K562 (cell line): ENCODE measurements around the gene ING2. TPM values are rescaled to one million over a fixed set of nuclear protein-coding genes. Genes with fewer than 3 reads are reported as not detected.

Source experiments
- ATAC-seq: fragments of 200-7000 bp; cut with Tn5 transposase; 3 replicates; pipeline ENCODE4 v1.9.1; 2020; ENCODE audit warnings: moderate library complexity
- BruUV-seq: library from RNA; stranded (reverse); fragments of 400-500 nt; replicated peaks from 2 replicates; lab custom pipeline; 2021; lab: Mats Ljungman, UMichigan
- CTCF ChIA-PET: fragments of 300-600 bp; formaldehyde crosslinking; extraction: SDS; loops from one replicate; lab custom pipeline; 2021; ENCODE audit warnings: low intra/inter-chr PET ratio; lab: Yijun Ruan, JAX
- POLR2A ChIA-PET: fragments of 300-600, 350-650 bp; sonication (Branson Sonifier 250); formaldehyde crosslinking; extraction: SDS; loops from one replicate; lab custom pipeline; 2021; ENCODE audit warnings: antibody characterized with exemption, inconsistent platforms; lab: Yijun Ruan, JAX
- DNase-seq, 4 experiments: peaks; one replicate each; pipeline versions ENCODE4 v3.0.0 to v3.0.0-alpha.2; 2011 to 2018; ENCODE audit warnings: low spot score in 3 of 4, mixed read lengths in 3 of 4; ENCODE audit errors: extremely low read depth in 1 of 4
- FAIRE-seq: peaks from 2 replicates; lab custom pipeline; 2011; peaks lifted over from hg19 to GRCh38; lab: Jason Lieb, UNC
- H2AFZ ChIP-seq: 2 replicates; pipeline ENCODE4 v1.6.0; 2011; ENCODE audit warnings: low read depth, low read length, control low read depth, inconsistent platforms
- H3K27ac ChIP-seq: fragments of 200-600 bp; 3 replicates; pipeline ENCODE4 v1.8.0; 2011; ENCODE audit warnings: low read depth, mild to moderate bottlenecking, control low read depth, inconsistent platforms, low read length, moderate library complexity, mixed read lengths; ENCODE audit errors: extremely low read depth
- H3K27me3 ChIP-seq, 2 experiments: fragments of 300-600 bp in 1 of 2; 2 replicates in 1 of 2; 3 replicates in 1 of 2; pipeline versions ENCODE4 v1.6.0 to v1.8.0; 2011; ENCODE audit warnings: inconsistent platforms in 2 of 2, low read length in 2 of 2, mild to moderate bottlenecking in 1 of 2, mixed read lengths in 1 of 2, moderate library complexity in 1 of 2; ENCODE audit not compliant: control insufficient read depth in 2 of 2, insufficient read depth in 2 of 2
- H3K36me3 ChIP-seq: fragments of 300-600 bp; 3 replicates; pipeline ENCODE4 v1.8.0; 2011; ENCODE audit warnings: mild to moderate bottlenecking, low read length, inconsistent platforms; ENCODE audit not compliant: control insufficient read depth, insufficient read depth
- H3K4me1 ChIP-seq, 2 experiments: fragments of 200-600 bp in 1 of 2; replicated peaks in 1 of 2; 2 replicates in 1 of 2; 3 replicates in 1 of 2; pipeline versions ENCODE4 v1.5.1 to v1.8.0; 2011; ENCODE audit warnings: inconsistent platforms in 2 of 2, low read length in 2 of 2, mild to moderate bottlenecking in 1 of 2, mixed read lengths in 1 of 2, moderate library complexity in 1 of 2; ENCODE audit not compliant: control insufficient read depth in 2 of 2, insufficient read depth in 2 of 2
- H3K4me2 ChIP-seq: 2 replicates; pipeline ENCODE4 v1.6.1; 2011; ENCODE audit warnings: low read length, control low read depth, inconsistent platforms, mixed read lengths; ENCODE audit not compliant: insufficient read depth
- H3K4me3 ChIP-seq: fragments of 200-600 bp; sonication (generic), shearing (Covaris generic); 2 replicates; pipeline ENCODE4 v1.5.1; 2016; ENCODE audit warnings: control low read depth, inconsistent platforms
- H3K79me2 ChIP-seq: fragments of 200-600 bp; 3 replicates; pipeline ENCODE4 v1.8.0; 2011; ENCODE audit warnings: low read length, inconsistent platforms; ENCODE audit not compliant: control insufficient read depth, insufficient read depth
- H3K9ac ChIP-seq, 2 experiments: 2 replicates each; pipeline versions ENCODE4 v1.6.0 to v1.6.1; 2011; ENCODE audit warnings: low read depth in 2 of 2, low read length in 2 of 2, control low read depth in 1 of 2, inconsistent platforms in 1 of 2, mild to moderate bottlenecking in 1 of 2, mixed read lengths in 1 of 2; ENCODE audit not compliant: insufficient read depth in 1 of 2
- H3K9me1 ChIP-seq: one replicate; pipeline ENCODE4 v1.6.0; 2011; ENCODE audit warnings: inconsistent platforms, mild to moderate bottlenecking, low read length, moderate library complexity; ENCODE audit not compliant: control insufficient read depth, insufficient read depth
- H3K9me3 ChIP-seq: replicated peaks from 2 replicates; pipeline ENCODE4 v1.5.1; 2011; ENCODE audit warnings: low read depth, low read length, inconsistent platforms; ENCODE audit not compliant: control insufficient read depth, insufficient read depth
- H4K20me1 ChIP-seq: replicated peaks from 2 replicates; pipeline ENCODE4 v1.6.1; 2011; ENCODE audit warnings: low read length, inconsistent platforms, mixed read lengths; ENCODE audit not compliant: control insufficient read depth, insufficient read depth
- CBX8 ChIP-seq: fragments of 200-600 bp; sonication (generic); IDR thresholded peaks from 2 replicates; pipeline ENCODE4 v1.6.1; 2012; ENCODE audit warnings: borderline replicate concordance, mixed run types, low read depth, mild to moderate bottlenecking, moderate library complexity, mixed read lengths, low read length, control low read depth, inconsistent platforms; ENCODE audit not compliant: poor library complexity, severe bottlenecking; ENCODE audit errors: extremely low read depth
- DACH1 ChIP-seq: fragments of 450-650 bp; IDR thresholded peaks from 2 replicates; pipeline ENCODE4 v1.6.1; 2018; ENCODE audit not compliant: partially characterized antibody
- DMBX1 ChIP-seq: fragments of 250-450 bp; sonication (Bioruptor Pico); IDR thresholded peaks from 2 replicates; pipeline ENCODE4 v1.8.0; 2022; ENCODE audit warnings: inconsistent platforms, mild to moderate bottlenecking, moderate library complexity, borderline replicate concordance
- FUS ChIP-seq: fragments of 200-400 bp; formaldehyde crosslinking; optimal IDR thresholded peaks from 2 replicates; pipeline ENCODE3; 2017; ENCODE audit warnings: low read depth, low read length
- MAFK ChIP-seq: IDR thresholded peaks from 2 replicates; pipeline ENCODE4 v1.6.1; 2011; ENCODE audit warnings: low read length, improper control_type of control experiment
- MED1 ChIP-seq: sonication (generic); formaldehyde crosslinking; IDR thresholded peaks from 2 replicates; pipeline ENCODE4 v1.8.1; 2023; ENCODE audit warnings: missing genetic modification reagents, borderline replicate concordance
- PHB ChIP-seq: fragments of 250-450 bp; sonication (Bioruptor Pico); IDR thresholded peaks from 2 replicates; pipeline ENCODE4 v1.5.0; 2021
- PHF8 ChIP-seq: fragments of 200-600 bp; sonication (generic); IDR thresholded peaks from 2 replicates; pipeline ENCODE4 v1.6.1; 2012; ENCODE audit warnings: mixed run types, mild to moderate bottlenecking, inconsistent platforms, low read length, moderate library complexity, borderline replicate concordance
- PREB ChIP-seq: sonication (generic); formaldehyde crosslinking; IDR thresholded peaks from 2 replicates; pipeline ENCODE4 v1.8.1; 2023; ENCODE audit warnings: mild to moderate bottlenecking, missing genetic modification reagents
- TCFL5 ChIP-seq: fragments of 250-450 bp; sonication (Bioruptor Pico); conservative IDR thresholded peaks from 2 replicates; pipeline ENCODE4 v1.6.1; 2021; ENCODE audit warnings: mild to moderate bottlenecking, moderate library complexity, matching md5 sums
- XRCC3 ChIP-seq: fragments of 450-650 bp; IDR thresholded peaks from 2 replicates; pipeline ENCODE4 v1.6.1; 2017; ENCODE audit warnings: mild to moderate bottlenecking, moderate library complexity
- ZC3H8 ChIP-seq: fragments of 450-650 bp; IDR thresholded peaks from 2 replicates; pipeline ENCODE4 v1.6.1; 2017
- ZNF140 ChIP-seq: fragments of 250-450 bp; sonication (Bioruptor Pico); IDR thresholded peaks from 2 replicates; pipeline ENCODE4 v1.8.0; 2021; ENCODE audit warnings: moderate library complexity, mild to moderate bottlenecking, inconsistent platforms
- ZNF551 ChIP-seq: fragments of 250-450 bp; sonication (Bioruptor Pico); IDR thresholded peaks from 2 replicates; pipeline ENCODE4 v1.5.0; 2021; ENCODE audit warnings: mild to moderate bottlenecking, moderate library complexity
- ZNF764 ChIP-seq: fragments of 250-450 bp; sonication (Bioruptor Pico); IDR thresholded peaks from 2 replicates; pipeline ENCODE4 v1.4.0; 2020; ENCODE audit warnings: low read depth, mild to moderate bottlenecking, moderate library complexity
- WGBS: fragments of 100-300 bp; shearing (Covaris generic); methylation state at CpG from one replicate; pipeline ENCODE4 v1.1.6; 2016; ENCODE audit warnings: low coverage, mixed read lengths; ENCODE audit not compliant: insufficient coverage; ENCODE audit errors: missing lambda C conversion rate; 5-methylcytosine and 5-hydroxymethylcytosine counted together
- in situ Hi-C: fragments of 300-500 bp; cut with MboI; formaldehyde crosslinking; loops from 4 replicates; pipeline ENCODE4 v1.15.0; 2018; ENCODE audit warnings: inconsistent platforms, mixed read lengths
- intact Hi-C: fragments of 100-400 bp; cut with micrococcal nuclease; formaldehyde crosslinking; loops from 2 replicates; pipeline ENCODE4 v1.14.2; 2022
- polyA plus RNA-seq, 8 experiments: library from polyadenylated mRNA; depleted of rRNA in 4 of 8; stranded (reverse) in 5 of 8; unstranded in 3 of 8; fragments of >200 nt; fragmentation: Nextera tagmentation in 2 of 8; fragmentation: Illumina TruSeq in 1 of 8; extraction: Ambion mirVana in 2 of 8; extraction: Trizol in 1 of 8; gene quantifications; 2 replicates each; pipeline versions ENCODE4 v1.2.1 to v1.2.3, GENCODE V29; 2011 to 2014; ENCODE audit warnings: inconsistent platforms in 1 of 8, missing spikeins in 1 of 8
- total RNA-seq, 7 experiments: library from RNA; depleted of rRNA in 6 of 7; stranded (reverse); fragments of >200 nt in 6 of 7; fragmentation: Illumina TruSeq in 2 of 7; extraction: Trizol in 2 of 7; gene quantifications; 2 replicates each; pipeline versions ENCODE4 v1.2.1 to v1.2.3, GENCODE V29; 2011 to 2021; ENCODE audit warnings: low replicate concordance in 1 of 7
- TF ChIP-seq, protein P1 (sequence below): fragments of 250-450 bp; sonication (Bioruptor Pico); IDR thresholded peaks from 2 replicates; pipeline ENCODE4 v1.8.0; 2021; ENCODE audit warnings: borderline replicate concordance, mild to moderate bottlenecking, moderate library complexity; ENCODE audit not compliant: poor library complexity, severe bottlenecking

Gene ING2
- total and polyA plus RNA-seq, 9 of the 15 experiments (the other 6 are each of a cell fraction or from before 2014, with no cell fraction given), result 2.9 to 21.4 (median 12.4) TPM

- ATAC-seq (0 out of 3 replicates have a peak, but pooled peaks have one; percentile 44), DNase-seq (no peak), FAIRE-seq (no peak)
- Histone ChIP-seq H3K27me3 (peaks cover 7 to 20% of the 10 kb centered on the region in 2 experiments; a peak in 4 of 5 replicates), H3K79me2 (no peaks in the 10 kb centered on the region), H3K9ac (no peak overlapping the region), H3K4me3 (no peak overlapping the region), H4K20me1 (no peaks in the 10 kb centered on the region; the same call in 1 of the 2 replicates), H3K4me2 (no peak overlapping the region), H3K4me1 (no peaks in the 10 kb centered on the region), H3K9me3 (no peaks in the 10 kb centered on the region; the same call in 1 of the 2 replicates), H3K9me1 (no peaks in the 10 kb centered on the region), H3K27ac (no peak overlapping the region), H3K36me3 (no peaks in the 10 kb centered on the region), H2AFZ (no peak overlapping the region)
- no TSS peak for BruUV-seq
- intact Hi-C loops, result no loop called here
- in situ Hi-C loops, result no loop called here
- ChIA-PET CTCF (no interaction called here), POLR2A (no interaction called here)
- TF ChIP-seq DACH1 (peak; percentile 84), ZNF551 (CRISPR knock-in tag) (no peak)
- 11% methylated on average over 6 of the region's 6 CpGs for WGBS
Measured at GRCh38 chr4:183557611-183558010, 52.8 kb downstream of the ING2 start.

GRCh38 chr4:183558873-183559272 is 54.0 kb downstream of the ING2 start:
- Histone ChIP-seq H3K9me1 (no peaks in the 10 kb centered on the region), H3K9me3 (no peaks in the 10 kb centered on the region), H3K9ac (no peak overlapping the region), H3K4me3 (no peak overlapping the region), H3K27ac (no peak overlapping the region), H3K4me1 (no peaks in the 10 kb centered on the region), H2AFZ (no peak overlapping the region), H4K20me1 (no peaks in the 10 kb centered on the region; the same call in 1 of the 2 replicates), H3K27me3 (peaks cover 11 to 26% of the 10 kb centered on the region in 2 experiments; a peak in 4 of 5 replicates), H3K4me2 (no peak overlapping the region), H3K79me2 (no peaks in the 10 kb centered on the region), H3K36me3 (no peaks in the 10 kb centered on the region)
- BruUV-seq, result no TSS peak
- ChIA-PET POLR2A (no interaction called here), CTCF (no interaction called here)
- ATAC-seq (0 out of 3 replicates have a peak, but pooled peaks have one; percentile 38), DNase-seq (no peak), FAIRE-seq (no peak)
- TF ChIP-seq ZNF140 (CRISPR knock-in tag) (no peak), MED1 (CRISPR knock-in tag) (no peak), XRCC3 (no peak), PREB (CRISPR knock-in tag) (no peak), MAFK (no peak), PHB (CRISPR knock-in tag) (no peak), DMBX1 (CRISPR knock-in tag) (no peak), ZNF764 (no peak), TCFL5 (no peak), PHF8 (no peak), CBX8 (no peak), FUS (no peak), ZC3H8 (no peak)
- TF ChIP-seq, protein P1, sequence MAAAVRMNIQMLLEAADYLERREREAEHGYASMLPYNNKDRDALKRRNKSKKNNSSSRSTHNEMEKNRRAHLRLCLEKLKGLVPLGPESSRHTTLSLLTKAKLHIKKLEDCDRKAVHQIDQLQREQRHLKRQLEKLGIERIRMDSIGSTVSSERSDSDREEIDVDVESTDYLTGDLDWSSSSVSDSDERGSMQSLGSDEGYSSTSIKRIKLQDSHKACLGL, result no peak
- WGBS, result 10% methylated on average over 12 of the region's 12 CpGs
- in situ Hi-C loops (no loop called here), intact Hi-C loops (no loop called here)
